GM18858 (cell line): Measurements from ENCODE around the gene RAP2B.
A peak's percentile ranks its signal among the peaks of the same experiment; 100 is the strongest.

ENCODE experiments used
- ATAC-seq: cut with Tn5 transposase; IDR thresholded peaks from one replicate; pipeline ENCODE4 v1.9.1; 2021; ENCODE audit not compliant: unreplicated experiment

RAP2B gene

GRCh38 chr3:153159771-153160397, 2.1 kb upstream of the RAP2B start:
- ATAC-seq: no peak

- peak; percentile 27 for ATAC-seq
Measured at GRCh38 chr3:153160451-153161137, 1.4 kb upstream of the RAP2B start.

- ATAC-seq: peak; percentile 82
Measured at GRCh38 chr3:153161138-153161713, 800 bp upstream of the RAP2B start.

GRCh38 chr3:153162513-153163392, 727 bp downstream of the RAP2B start:
- peak; percentile 0 for ATAC-seq

- no peak for ATAC-seq
Measured at GRCh38 chr3:153163393-153163724, 1.3 kb downstream of the RAP2B start.

GRCh38 chr3:153163756-153164550, 1.9 kb downstream of the RAP2B start:
- no peak for ATAC-seq

- no peak for ATAC-seq
Measured at GRCh38 chr3:153165261-153165681, 3.2 kb downstream of the RAP2B start.

- no peak for ATAC-seq
Measured at GRCh38 chr3:153166206-153166605, 4.2 kb downstream of the RAP2B start.

- no peak for ATAC-seq
Measured at GRCh38 chr3:153166796-153167195, 4.8 kb downstream of the RAP2B start.

GRCh38 chr3:153169793-153170383, 7.9 kb downstream of the RAP2B start:
- no peak for ATAC-seq

GRCh38 chr3:153171256-153171655, 9.2 kb downstream of the RAP2B start:
- no peak for ATAC-seq

GRCh38 chr3:153171918-153172317, 9.9 kb downstream of the RAP2B start:
- no peak for ATAC-seq

GRCh38 chr3:153172796-153173757, 11.1 kb downstream of the RAP2B start:
- no peak for ATAC-seq

GRCh38 chr3:153173758-153174516, 11.9 kb downstream of the RAP2B start:
- ATAC-seq: no peak

GRCh38 chr3:153176197-153176596, 14.2 kb downstream of the RAP2B start:
- ATAC-seq: no peak

- no peak for ATAC-seq
Measured at GRCh38 chr3:153180860-153181372, 18.9 kb downstream of the RAP2B start.

GRCh38 chr3:153182501-153183293, 20.7 kb downstream of the RAP2B start:
- no peak for ATAC-seq
